Upper lobe of left lung (tissue), 6 donors: ENCODE data around the gene ARL3. TPM values are rescaled to one million over a fixed set of nuclear protein-coding genes. Genes with fewer than 3 reads are reported as not detected.
"Not testable (repeated sequence)": the region's sequence is repeated elsewhere in the genome, so short reads cannot be mapped to it uniquely, and the experiment has no call there.

ENCODE experiments used
- ATAC-seq, 2 donors: fragments of 200-7000 bp; cut with Tn5 transposase; one replicate each; pipeline ENCODE4 v1.9.1; 2022; ENCODE audit warnings: mild to moderate bottlenecking in 2 of 2, moderate library complexity in 2 of 2; ENCODE audit not compliant: low FRiP score in 2 of 2
- DNase-seq, 2 donors: peaks; one replicate each; pipeline ENCODE4 v3.0.0-alpha.2; 2019 to 2020
- H3K27ac ChIP-seq, 4 donors: fragments of 200-600 bp; sonication (generic); one replicate each; pipeline ENCODE4 v1.5.1; 2016 to 2019
- H3K27me3 ChIP-seq, 4 donors: fragments of 200-600 bp; sonication (generic); one replicate each; pipeline ENCODE4 v1.5.1; 2017 to 2019
- H3K36me3 ChIP-seq, 4 donors: fragments of 200-600 bp; sonication (generic); one replicate each; pipeline ENCODE4 v1.5.1; 2016 to 2019
- H3K4me1 ChIP-seq, 4 donors: fragments of 200-600 bp; sonication (generic); one replicate each; pipeline ENCODE4 v1.5.1; 2018 to 2019
- H3K4me3 ChIP-seq, 4 donors: fragments of 200-600 bp; sonication (generic); one replicate each; pipeline ENCODE4 v1.5.1; 2017 to 2019; ENCODE audit warnings: mild to moderate bottlenecking in 2 of 4, moderate library complexity in 1 of 4
- H3K9me3 ChIP-seq, 4 donors: fragments of 200-600 bp; sonication (generic); one replicate each; pipeline ENCODE4 v1.5.1; 2018 to 2019
- EP300 ChIP-seq, 4 donors: sonication (generic); formaldehyde crosslinking; IDR thresholded peaks; one replicate each; pipeline ENCODE4 v1.5.1; 2017; ENCODE audit warnings: antibody characterized with exemption in 4 of 4, control low read depth in 2 of 4
- POLR2A ChIP-seq, 4 donors: fragments of 450-650 bp; IDR thresholded peaks; one replicate each; pipeline ENCODE4 v1.5.1; 2016 to 2017; ENCODE audit warnings: antibody characterized with exemption in 4 of 4, mild to moderate bottlenecking in 2 of 4
- POLR2AphosphoS5 ChIP-seq, 2 donors: sonication (generic); formaldehyde crosslinking; IDR thresholded peaks; one replicate each; pipeline ENCODE4 v1.5.1; 2017; ENCODE audit warnings: antibody characterized with exemption in 2 of 2
- WGBS, 2 donors: methylation state at CpG; one replicate each; pipeline ENCODE4 v1.1.5; 2017 to 2018; 5-methylcytosine and 5-hydroxymethylcytosine counted together
- total RNA-seq, 6 donors: library from RNA; depleted of rRNA in 4 of 6; stranded (reverse); fragments of >200 nt in 4 of 6; gene quantifications; one replicate each; pipeline versions ENCODE4 v1.1.0 to v1.2.1, GENCODE V29; 2016 to 2021
- TF ChIP-seq, protein P1 (sequence below), 6 experiments: fragments of 450-650 bp in 4 of 6; fragments of 200-600 bp in 2 of 6; sonication (generic) in 2 of 6; IDR thresholded peaks; one replicate each; pipeline ENCODE4 v1.5.1; 2016 to 2019; ENCODE audit warnings: antibody characterized with exemption in 6 of 6
- donor health status: DM: no; HTN: no; CAD: no; lungs with moderate emphysema.
- donor health status: DM: no; HTN: yes; CAD: no; lungs with severe emphysema.

Gene ARL3
- total RNA-seq, 6 donors from 2014 or later: 4.6 to 7.9 (median 6.4) TPM

DNA sequence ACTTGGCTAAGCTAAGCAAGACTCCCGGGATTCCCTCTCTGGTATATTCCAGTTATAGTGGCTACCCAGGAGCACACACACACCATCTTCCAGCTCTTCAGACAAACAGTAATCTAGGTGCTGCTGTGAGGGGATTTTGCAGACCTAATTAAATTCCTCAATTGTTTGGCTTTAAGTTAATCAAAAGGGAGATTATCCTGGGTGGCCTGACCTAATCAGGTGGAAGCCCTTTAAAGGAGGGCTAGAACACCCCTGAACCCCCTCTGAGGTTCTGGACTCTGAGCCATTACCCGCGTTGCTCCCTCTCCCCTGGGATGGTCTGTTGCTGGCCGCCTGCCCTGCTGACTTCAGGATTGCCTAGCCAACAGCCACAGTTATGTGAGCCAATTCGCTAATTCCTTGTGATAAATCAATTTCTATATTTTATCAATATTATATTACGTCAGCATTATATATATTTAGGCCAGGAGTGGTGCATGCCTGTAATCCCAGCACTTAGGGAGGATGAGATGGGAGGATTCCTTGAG, 6.6 kb upstream of the ARL3 start:
- no peak overlapping the region for H3K4me3 ChIP-seq
- H3K27me3 ChIP-seq: no peaks in the 10 kb centered on the region
- H3K27ac ChIP-seq: no peak overlapping the region
- ATAC-seq: no peak
- H3K36me3 ChIP-seq: no peaks in the 10 kb centered on the region
- H3K4me1 ChIP-seq: peaks cover 0 to 9% (median 3%) of the 10 kb centered on the region in 4 donors
- DNase-seq: no peak
- TF ChIP-seq EP300 (IDR thresholded peaks at IDR 0.05) (no peak), POLR2AphosphoS5 (IDR thresholded peaks at IDR 0.05) (no peak), POLR2A (IDR thresholded peaks at IDR 0.05) (no peak)
- TF ChIP-seq, protein P1, sequence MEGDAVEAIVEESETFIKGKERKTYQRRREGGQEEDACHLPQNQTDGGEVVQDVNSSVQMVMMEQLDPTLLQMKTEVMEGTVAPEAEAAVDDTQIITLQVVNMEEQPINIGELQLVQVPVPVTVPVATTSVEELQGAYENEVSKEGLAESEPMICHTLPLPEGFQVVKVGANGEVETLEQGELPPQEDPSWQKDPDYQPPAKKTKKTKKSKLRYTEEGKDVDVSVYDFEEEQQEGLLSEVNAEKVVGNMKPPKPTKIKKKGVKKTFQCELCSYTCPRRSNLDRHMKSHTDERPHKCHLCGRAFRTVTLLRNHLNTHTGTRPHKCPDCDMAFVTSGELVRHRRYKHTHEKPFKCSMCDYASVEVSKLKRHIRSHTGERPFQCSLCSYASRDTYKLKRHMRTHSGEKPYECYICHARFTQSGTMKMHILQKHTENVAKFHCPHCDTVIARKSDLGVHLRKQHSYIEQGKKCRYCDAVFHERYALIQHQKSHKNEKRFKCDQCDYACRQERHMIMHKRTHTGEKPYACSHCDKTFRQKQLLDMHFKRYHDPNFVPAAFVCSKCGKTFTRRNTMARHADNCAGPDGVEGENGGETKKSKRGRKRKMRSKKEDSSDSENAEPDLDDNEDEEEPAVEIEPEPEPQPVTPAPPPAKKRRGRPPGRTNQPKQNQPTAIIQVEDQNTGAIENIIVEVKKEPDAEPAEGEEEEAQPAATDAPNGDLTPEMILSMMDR (IDR thresholded peaks at IDR 0.05): no peak
- 84 to 86% methylated on average over 6 of the region's 6 CpGs for WGBS, 2 donors
- H3K9me3 ChIP-seq: no peaks in the 10 kb centered on the region

DNA sequence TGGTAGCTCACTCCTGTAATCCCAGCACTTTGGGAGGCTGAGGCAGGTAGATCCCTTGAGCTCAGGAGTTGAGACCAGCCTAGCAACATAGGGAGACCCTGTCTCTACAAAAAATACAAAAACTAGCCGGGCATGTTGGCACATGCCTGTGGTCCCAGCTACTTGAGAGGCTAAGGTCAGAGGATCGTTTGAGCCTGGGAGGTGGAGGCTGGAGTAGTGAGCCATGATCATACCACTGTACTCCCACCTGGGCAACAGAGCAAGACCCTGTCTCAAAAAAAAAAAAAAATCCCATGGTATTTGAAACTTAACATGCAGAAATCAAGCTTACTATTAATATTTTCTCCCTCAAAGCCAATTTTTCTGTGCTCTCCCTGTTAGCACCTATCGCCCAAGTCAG, 6.1 kb upstream of the ARL3 start:
- 84 to 88% methylated on average over 3 of the region's 3 CpGs for WGBS, 2 donors
- Histone ChIP-seq H3K36me3 (no peaks in the 10 kb centered on the region), H3K27me3 (no peaks in the 10 kb centered on the region), H3K9me3 (no peaks in the 10 kb centered on the region), H3K4me3 (no peak overlapping the region), H3K4me1 (peaks cover 0 to 12% (median 4%) of the 10 kb centered on the region in 4 donors), H3K27ac (no peak overlapping the region)
- no peak for ATAC-seq
- no peak for TF ChIP-seq EP300 (IDR thresholded peaks at IDR 0.05)
- TF ChIP-seq POLR2A (IDR thresholded peaks at IDR 0.05): no peak
- TF ChIP-seq, protein P1 (IDR thresholded peaks at IDR 0.05): no peak
- no peak for TF ChIP-seq POLR2AphosphoS5 (IDR thresholded peaks at IDR 0.05)
- no peak for DNase-seq

DNA sequence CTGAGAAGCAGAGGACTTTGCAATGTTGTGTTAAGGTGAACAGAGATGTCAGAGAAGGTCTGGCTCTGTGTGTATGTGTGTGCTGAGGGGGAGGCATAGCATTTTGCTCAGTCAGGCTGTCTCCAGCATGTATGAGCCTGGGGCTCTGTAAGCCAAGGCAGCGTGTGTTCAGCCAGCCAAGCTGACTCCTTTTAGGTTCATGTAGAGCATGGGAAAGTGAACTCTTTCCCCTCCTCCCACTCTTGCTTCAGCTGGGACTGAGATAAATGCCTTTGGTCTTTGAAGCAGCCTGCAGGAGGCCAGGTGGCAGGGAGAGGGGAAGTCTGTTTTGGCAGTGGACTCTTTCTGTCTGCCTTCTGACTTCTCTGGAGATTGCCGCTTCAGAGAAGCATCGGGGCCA, 4.0 kb upstream of the ARL3 start:
- no peak for ATAC-seq
- WGBS, 2 donors: 57 to 80% methylated on average over 3 of the region's 3 CpGs
- no peak for DNase-seq
- TF ChIP-seq, protein P1 (IDR thresholded peaks at IDR 0.05): no peak
- no peak for TF ChIP-seq POLR2A (IDR thresholded peaks at IDR 0.05)
- no peak for TF ChIP-seq POLR2AphosphoS5 (IDR thresholded peaks at IDR 0.05)
- TF ChIP-seq EP300 (IDR thresholded peaks at IDR 0.05): no peak
- no peaks in the 10 kb centered on the region for H3K36me3 ChIP-seq
- no peak overlapping the region for H3K4me3 ChIP-seq
- H3K9me3 ChIP-seq: no peaks in the 10 kb centered on the region
- H3K4me1 ChIP-seq: peaks cover 6 to 21% (median 9%) of the 10 kb centered on the region in 4 donors
- no peaks in the 10 kb centered on the region for H3K27me3 ChIP-seq
- H3K27ac ChIP-seq: peak overlapping the region in 1 of 4 donors; percentile 20

DNA sequence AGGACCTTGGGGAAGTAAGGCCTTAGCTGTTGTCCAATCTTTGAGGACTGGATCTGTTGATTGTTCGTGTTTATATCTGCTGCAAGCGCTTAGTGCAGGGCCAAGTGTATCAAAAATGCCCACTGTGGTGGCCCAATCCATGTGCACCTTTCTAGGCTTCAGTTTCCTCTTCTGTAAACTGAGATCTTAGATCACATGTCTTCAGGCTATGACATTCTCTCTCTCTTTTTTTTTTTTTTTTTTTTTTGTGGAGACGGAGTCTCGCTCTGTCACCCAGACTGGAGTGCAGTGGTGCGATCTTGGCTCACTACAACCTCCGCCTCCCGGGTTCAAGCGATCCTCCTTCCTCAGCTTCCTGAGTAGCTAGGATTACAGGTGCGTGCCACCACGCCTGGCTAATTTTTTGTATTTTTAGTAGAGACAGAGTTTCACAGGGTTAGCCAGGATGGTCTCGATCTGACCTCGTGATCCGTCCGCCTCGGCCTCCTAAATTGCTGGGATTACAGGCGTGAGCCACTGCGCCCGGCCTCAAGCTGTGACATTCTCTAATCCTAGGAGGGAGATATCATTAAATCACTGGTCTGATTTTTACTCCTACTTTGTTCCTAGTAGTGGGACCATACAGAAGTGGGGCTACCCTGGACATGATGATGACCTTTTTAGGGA, 2.8 kb upstream of the ARL3 start:
- H3K27me3 ChIP-seq, ATAC-seq, H3K36me3 ChIP-seq, H3K4me3 ChIP-seq, H3K9me3 ChIP-seq, DNase-seq, H3K27ac ChIP-seq: not testable (repeated sequence)
- peaks cover 6 to 27% (median 12%) of the 10 kb centered on the region in 4 donors for H3K4me1 ChIP-seq
- WGBS, 2 donors: 95% methylated on average over 18 of the region's 18 CpGs

DNA sequence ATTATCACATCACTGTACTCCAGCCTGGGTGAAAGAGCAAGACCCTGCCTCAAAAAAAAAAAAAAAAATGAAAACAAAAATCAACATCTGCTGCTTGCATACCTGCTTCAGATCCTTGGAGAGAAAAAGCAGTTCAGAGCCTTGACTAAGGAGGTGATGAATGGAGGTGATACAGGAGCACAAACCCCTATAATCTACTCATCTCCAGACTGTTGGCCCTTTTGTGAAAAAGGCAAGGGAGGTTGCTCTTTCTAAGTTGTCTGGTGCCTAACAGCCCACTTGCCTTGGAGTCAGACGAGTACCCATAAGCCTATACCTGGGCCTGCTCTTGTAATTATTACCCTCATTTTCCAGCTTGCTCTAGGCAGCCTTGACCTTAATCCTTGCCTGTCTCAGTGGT, 1.7 kb upstream of the ARL3 start:
- 94 to 100% methylated on average over 1 of the region's 1 CpG for WGBS, 2 donors
- peaks cover 6 to 27% (median 12%) of the 10 kb centered on the region in 4 donors for H3K4me1 ChIP-seq
- H3K27ac ChIP-seq: no peak overlapping the region

More for the DNA sequence above, 1.7 kb upstream of the ARL3 start:
- Histone ChIP-seq H3K36me3 (no peaks in the 10 kb centered on the region), H3K27me3 (no peaks in the 10 kb centered on the region), H3K9me3 (no peaks in the 10 kb centered on the region), H3K4me3 (no peak overlapping the region)
- TF ChIP-seq, protein P1 (IDR thresholded peaks at IDR 0.05): no peak
- no peak for TF ChIP-seq POLR2A (IDR thresholded peaks at IDR 0.05)
- DNase-seq (no peak), ATAC-seq (no peak)
